Raji (cell line): ENCODE results near the gene TPCN2.

Experiments
- POLR2A ChIP-seq: IDR thresholded peaks from 2 replicates; pipeline ENCODE4 v1.6.1; 2011; ENCODE audit warnings: low read depth, low read length, control low read depth; ENCODE audit not compliant: insufficient read depth

Gene TPCN2

GRCh38 chr11:69048031-69048693 lies 570 bp upstream of the TPCN2 start:
- TF ChIP-seq POLR2A, result no peak

- TF ChIP-seq POLR2A, result no peak
Measured at GRCh38 chr11:69049490-69049867, 747 bp downstream of the TPCN2 start.

GRCh38 chr11:69050592-69051380 lies 2.1 kb downstream of the TPCN2 start:
- TF ChIP-seq POLR2A, result no peak

- no peak for TF ChIP-seq POLR2A
Measured at GRCh38 chr11:69051381-69052342, 2.9 kb downstream of the TPCN2 start.

GRCh38 chr11:69052343-69053168 lies 3.8 kb downstream of the TPCN2 start:
- TF ChIP-seq POLR2A, result no peak

GRCh38 chr11:69053169-69053477 lies 4.4 kb downstream of the TPCN2 start:
- TF ChIP-seq POLR2A, result no peak

GRCh38 chr11:69053546-69054396 lies 5.0 kb downstream of the TPCN2 start:
- no peak for TF ChIP-seq POLR2A

- no peak for TF ChIP-seq POLR2A
Measured at GRCh38 chr11:69054397-69055211, 5.9 kb downstream of the TPCN2 start.

GRCh38 chr11:69055212-69055586 lies 6.5 kb downstream of the TPCN2 start:
- no peak for TF ChIP-seq POLR2A

GRCh38 chr11:69055598-69056516 lies 7.1 kb downstream of the TPCN2 start:
- no peak for TF ChIP-seq POLR2A

GRCh38 chr11:69057236-69057635 lies 8.5 kb downstream of the TPCN2 start:
- TF ChIP-seq POLR2A, result no peak

- TF ChIP-seq POLR2A, result no peak
Measured at GRCh38 chr11:69057801-69058200, 9.1 kb downstream of the TPCN2 start.
